HT1080 (cell line): ENCODE measurements around the gene CALHM3. TPM values are rescaled to one million over a fixed set of nuclear protein-coding genes. Genes with fewer than 3 reads are reported as not detected.
"Not testable (repeated sequence)": the region's sequence is repeated elsewhere in the genome, so short reads cannot be mapped to it uniquely, and the experiment has no call there.

Experiments used
- DNase-seq: peaks from one replicate; pipeline ENCODE4 v3.0.0-alpha.2; 2015; ENCODE audit warnings: low read depth
- total RNA-seq: library from RNA; depleted of rRNA; stranded (reverse); fragments of >200 nt; shearing (Covaris generic); gene quantifications from 2 replicates; pipeline ENCODE4 v1.2.3, GENCODE V29; 2014

The CALHM3 gene
- total RNA-seq, 1 experiment from 2014 or later: not detected

DNA sequence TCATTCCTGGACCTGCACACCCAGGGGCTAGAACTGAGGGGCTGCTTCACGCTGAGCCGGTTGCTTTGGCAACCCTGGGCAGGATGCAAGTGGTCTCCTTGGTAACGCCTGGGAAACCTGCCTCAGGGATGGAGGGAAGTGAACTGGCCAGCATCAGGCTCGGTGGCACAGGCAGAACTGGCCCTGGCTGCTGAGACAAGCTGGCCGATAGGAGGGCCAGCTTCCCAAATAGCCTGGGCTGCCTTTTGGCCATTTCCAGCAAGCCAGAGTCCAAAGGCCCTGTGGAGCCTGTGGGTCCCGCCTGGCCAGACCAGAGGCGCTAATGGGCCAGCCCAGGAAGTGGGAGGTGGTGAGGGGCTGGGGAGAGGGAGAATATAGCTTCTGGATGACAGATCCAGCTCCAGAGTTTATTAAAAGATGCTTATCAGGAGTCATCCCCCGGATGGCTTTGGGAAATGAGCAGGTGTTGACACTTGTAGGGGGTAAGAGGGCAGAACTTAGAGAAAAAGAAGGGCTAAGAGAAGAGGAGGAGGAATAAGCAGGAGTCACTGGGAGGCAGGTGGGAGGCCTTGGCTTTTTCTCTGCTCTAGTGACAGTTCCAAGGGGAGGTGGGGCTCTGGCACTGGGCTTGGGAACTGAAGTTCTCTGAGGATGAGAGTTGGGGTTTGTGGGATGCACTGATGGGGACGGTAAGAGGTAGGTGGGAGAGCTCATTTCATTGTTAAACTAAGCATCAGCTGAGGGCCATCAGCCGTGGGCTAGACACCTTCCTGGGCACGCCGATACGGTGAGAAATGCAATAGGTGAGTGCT is 24.0 kb upstream of the CALHM3 start:
- no peak for DNase-seq

DNA sequence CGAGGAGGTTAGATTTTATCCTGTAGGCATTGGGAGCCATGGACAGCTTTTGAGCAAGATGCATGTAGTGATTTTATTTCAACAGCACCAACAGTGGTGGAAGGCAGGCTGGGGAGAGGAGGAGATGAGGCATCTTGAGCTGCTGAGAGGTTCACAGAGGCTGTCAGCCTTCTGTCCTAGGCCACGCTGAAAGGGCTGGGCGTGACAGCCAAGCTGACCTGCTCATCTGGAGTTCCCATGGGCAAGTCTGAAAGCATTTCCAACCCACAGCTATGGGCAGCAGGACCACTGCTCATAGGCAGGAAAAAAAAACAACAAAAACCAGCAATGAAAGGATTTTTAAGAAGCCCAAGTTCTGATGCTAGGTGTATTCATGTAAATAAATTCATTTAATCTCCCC is 22.1 kb upstream of the CALHM3 start:
- no peak for DNase-seq

DNA sequence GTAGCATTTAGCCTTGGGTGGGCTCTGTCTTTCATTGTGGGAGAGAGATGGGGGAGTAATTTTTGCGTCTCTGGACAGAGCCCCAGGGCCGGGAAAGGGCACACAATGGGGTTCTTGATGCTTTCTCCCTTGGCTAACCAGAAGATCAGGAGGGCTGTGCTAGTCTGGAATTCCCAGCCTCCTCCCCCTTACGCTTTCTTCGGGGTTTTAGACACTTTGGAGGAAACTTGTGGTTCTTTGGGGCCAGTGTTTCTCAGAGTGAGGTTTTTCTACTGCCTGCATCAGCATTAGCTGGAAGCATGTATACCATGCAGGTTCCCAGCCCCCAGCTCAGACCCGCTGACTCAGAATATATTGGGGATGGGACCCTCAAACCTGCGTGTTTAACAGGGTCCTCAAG is 21.4 kb upstream of the CALHM3 start:
- DNase-seq: no peak

DNA sequence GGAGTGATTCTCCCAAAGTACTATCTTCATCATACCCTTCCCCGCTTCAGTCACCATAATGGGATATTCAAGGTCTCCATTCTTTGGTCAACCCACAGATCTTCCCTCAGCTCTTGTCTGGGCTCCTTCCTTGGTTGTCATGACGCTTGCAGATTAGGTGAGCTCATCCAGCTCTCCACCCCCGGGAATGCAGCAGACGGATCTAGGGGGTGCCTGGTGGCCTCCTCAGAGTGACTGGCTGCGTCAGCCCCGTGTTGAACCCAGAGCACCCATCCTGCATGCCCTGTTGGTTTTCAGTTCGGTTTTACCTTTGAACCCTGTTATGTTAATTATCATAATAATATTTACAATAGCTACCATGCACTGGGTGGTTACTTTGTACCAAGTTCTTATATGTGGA is 20.8 kb upstream of the CALHM3 start:
- DNase-seq: no peak

DNA sequence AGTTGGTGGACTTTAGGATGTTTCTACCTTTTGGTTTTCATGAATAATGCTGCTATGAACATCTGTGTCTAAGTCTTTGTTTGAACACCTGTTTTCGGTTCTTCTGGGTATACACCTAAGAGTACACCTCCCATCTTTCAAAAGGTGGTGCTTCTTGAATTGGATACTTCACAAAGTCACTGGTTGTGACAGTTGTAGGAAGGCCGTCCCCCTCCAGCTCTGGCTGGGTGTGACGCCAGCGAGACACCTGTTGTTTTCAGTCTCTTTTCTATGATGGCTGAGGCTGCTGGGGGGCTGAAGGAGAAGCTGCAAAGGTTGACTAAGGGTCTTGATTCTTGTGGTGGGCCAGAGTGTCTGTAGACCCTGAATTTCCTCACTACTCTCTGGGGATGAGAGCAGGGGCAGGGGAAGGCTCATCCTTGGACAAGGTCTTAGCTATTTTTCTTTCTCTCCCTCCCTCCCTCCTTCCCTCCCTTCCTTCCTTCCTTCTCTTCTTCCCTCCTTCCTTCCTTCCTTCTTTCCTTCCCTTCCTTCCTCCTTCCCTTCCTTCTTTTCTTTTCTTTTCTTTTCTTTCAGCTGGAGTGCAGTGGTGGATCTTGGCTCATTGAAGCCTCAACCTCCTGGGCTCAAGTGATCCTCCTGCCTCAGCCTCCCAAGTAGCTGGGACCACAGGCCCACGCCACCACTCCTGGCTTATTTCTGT is 20.0 kb upstream of the CALHM3 start:
- DNase-seq: no peak

DNA sequence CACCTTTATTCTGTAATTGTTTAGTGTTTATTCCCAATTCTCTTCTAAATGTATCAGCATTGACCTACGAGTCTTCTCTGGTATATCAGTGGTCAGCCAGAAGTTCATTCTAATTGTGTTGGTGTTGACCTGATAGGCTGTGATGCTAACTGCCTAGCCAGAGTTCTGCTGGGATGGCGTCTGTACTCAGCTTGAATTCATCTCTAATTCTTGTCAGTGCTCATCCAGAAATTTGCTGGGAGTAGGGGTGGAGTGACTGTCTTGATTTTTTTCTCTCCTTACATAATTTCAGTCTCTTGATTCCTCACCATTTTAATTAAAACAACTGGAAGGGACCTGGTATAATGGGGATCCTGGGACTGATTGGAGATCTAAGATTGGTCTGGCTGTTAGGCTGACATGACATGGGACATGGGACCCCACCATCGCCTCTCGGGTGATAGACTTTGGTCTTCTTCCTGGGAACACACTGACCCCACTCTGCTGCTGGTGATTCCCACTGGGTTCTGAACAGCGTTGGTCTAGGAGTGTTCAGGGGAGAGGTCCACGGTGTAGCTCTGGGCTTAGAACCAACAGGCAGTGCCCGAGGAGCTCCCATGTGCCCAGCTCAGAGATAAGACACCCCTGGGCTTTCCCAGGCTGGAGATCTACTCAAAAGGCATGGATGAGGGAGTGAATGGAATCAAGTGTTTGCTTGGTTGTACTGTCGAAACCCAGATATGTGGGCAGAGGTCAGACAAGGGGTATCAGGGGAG is 18.3 kb upstream of the CALHM3 start:
- DNase-seq: no peak

DNA sequence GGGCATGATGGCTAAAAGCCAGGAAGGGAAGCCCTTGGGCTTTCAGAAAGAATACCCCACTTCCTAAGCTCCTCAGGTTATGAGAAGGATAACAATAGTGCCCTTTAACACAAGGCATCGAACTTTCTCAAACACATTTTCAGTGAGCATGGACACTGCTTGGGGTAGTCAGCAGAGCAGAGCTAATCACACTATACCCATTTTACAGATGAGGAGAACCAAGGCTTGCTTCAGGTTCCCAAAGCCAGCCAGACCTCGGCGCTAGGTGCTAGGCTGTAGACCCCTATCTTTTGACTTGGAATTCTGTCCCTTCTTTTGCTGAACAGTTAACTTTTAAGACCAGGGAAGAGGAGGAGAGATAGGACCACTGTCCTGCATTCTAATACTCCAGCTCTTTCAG is 16.3 kb upstream of the CALHM3 start:
- DNase-seq: no peak

DNA sequence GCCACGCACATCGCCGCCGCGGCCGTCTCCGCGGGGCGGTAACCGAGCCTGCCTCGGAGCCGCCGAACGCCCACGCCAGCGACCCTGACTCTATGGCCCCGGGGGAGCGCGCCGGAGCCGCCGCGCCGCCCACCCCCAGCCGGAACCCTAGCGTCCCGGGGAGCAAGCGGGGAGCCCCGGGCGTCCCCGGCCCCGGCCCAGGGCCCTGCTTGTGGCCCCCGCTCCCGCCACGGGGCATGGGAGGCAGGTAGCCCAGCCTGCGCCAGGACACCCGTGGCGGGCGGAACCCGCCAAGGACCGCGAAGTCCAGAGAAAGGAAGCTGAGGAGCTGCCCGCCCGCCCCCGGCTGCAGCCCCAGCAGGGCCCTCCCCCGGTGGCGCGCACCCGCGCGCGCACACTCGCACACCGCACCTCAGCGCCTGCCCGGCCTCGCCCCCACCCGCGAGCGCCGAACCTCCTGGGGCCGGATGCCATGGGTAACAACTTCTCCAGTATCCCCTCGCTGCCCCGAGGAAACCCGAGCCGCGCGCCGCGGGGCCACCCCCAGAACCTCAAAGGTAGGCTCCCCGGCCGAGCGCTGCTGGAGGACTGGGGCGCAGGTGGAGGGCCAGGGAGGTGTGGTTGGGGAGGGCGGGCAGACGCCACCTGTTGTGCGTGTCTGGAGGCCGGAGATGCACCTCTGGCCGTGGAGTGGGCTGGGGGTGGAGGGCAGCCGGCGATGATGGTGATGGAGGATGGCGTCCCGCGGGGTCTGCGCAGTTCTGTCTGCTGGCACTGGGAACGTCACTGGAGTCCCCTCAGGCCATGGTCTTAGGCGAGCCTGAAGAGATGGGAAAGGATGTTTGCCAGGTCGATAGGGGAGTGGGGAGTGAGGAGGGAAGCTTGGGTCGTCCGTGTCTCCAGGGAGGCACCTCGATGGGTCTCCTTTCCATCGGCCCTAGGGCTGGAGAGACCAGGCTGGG is 15.2 kb upstream of the CALHM3 start:
- DNase-seq: no peak

DNA sequence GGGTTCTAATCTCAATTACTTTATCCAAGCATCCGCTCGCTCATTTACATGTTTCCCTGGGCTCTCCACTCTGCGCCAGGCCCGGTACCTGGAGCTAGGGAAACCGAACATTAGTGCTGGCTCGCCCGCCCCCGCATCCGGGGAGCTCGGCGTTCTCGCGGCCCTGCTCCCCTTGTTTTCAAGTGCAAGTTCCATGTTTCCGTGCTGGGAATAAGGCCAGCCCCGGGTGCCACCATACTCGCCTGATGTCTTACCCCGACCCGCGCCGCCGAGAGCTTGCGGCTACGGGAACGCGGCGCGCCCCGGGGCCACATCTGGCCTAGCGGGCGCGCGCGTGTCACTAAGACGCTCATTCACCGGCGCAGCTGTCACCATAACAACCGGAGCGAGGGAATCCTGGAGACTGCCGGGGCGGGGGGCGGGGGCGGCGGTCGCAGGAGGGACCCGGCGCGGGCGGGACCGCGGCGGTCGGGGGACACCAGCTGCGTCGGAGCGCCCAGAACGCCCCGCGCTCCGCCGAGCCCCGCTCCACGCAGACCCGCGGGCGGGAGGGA is 14.4 kb upstream of the CALHM3 start, which contains the start of gene NEURL1:
Gene NEURL1, plus strand, starts transcription at position 344 of the 554 bp plus-strand sequence. CDS start 683 bp downstream, outside the sequence.
- no peak for DNase-seq

DNA sequence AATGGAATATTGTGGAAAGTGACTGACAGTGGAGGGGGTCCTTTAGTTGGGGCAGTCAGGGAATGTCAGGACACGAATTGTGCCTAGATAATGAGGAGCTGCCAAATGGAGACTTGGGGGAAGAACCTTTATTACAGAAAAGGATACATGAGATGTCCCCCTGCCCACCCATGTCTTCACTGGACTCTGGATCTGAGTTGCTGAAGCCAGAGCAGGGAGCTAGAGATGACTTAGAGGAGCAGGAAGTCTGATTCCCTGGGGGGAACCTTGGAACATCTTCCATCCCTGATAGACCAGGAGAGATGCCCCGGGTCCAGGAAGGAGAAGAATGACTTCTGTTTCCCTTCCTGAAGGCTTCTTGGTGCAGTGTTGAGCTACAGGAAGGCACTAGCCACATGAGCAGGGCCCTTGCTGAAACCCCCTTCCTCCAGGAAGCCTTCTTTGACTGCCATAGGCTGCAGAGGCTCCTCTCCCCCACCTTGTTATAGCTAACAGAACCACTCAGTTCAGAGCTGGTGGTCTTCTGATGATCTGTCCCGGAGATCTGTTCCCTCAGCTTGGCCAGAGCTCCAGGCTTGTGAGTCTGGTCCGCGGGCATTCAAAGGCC is 13.7 kb upstream of the CALHM3 start:
- no peak for DNase-seq

DNA sequence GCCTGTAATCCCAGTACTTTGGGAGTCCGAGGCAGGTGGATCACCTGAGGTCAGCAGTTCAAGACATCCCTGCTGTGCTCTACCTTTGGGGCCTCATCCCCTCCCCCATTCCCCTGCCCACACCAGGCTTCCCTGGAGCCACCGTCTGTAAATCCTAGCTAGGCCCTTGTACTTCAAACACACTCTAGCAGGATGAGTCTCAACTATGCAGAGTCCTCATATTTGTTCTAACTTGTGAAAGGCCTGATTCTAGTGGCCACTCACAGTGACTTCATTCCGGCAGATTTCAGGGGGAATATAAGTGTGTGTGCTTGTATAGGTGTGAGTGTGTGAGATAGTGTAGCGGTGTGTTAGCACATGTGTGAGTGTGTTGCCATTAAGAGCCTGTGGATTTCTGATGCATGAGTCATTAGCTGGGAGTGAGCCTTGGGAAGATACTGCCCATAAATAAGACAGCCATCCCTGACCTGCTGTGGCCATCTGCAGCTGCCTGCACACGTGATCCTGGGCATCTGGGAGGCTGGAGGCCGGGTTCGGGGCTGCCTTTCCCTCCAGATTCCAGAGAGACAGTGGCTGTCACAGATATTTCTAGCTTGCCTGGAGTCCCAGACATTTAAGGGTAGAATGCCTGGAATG is 12.8 kb upstream of the CALHM3 start:
- peak; percentile 93 for DNase-seq

DNA sequence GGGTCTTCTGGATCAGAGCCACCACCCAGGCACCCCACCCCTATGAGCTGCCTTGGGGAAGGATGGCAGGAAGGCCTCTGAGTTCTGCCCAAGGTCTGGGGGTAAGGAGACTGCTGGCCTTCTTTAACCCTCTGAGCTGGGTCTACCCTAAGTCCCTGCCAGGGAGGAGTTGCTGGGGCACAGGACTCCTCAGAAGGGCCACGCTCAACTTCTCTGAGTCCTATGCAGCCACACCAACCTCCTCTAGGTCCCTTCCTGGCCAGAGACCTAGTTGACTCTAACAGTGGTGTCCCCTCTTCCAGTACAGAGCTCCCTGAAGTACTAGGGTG is 11.9 kb upstream of the CALHM3 start:
- DNase-seq: no peak

DNA sequence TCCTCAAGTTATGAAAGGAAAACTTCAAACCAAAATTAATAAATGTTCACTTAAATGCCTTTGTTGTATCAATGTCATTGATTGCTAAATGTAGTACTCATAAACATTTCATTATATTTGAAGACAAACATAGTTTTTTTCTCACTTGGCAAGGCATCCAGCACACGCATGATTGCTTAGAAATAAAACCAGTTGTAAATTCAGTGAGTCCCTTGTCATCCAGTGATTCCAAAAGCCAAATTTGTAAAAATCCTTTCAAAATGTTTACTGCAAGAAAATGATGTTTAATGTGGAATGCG is 8.3 kb upstream of the CALHM3 start:
- DNase-seq: no peak

DNA sequence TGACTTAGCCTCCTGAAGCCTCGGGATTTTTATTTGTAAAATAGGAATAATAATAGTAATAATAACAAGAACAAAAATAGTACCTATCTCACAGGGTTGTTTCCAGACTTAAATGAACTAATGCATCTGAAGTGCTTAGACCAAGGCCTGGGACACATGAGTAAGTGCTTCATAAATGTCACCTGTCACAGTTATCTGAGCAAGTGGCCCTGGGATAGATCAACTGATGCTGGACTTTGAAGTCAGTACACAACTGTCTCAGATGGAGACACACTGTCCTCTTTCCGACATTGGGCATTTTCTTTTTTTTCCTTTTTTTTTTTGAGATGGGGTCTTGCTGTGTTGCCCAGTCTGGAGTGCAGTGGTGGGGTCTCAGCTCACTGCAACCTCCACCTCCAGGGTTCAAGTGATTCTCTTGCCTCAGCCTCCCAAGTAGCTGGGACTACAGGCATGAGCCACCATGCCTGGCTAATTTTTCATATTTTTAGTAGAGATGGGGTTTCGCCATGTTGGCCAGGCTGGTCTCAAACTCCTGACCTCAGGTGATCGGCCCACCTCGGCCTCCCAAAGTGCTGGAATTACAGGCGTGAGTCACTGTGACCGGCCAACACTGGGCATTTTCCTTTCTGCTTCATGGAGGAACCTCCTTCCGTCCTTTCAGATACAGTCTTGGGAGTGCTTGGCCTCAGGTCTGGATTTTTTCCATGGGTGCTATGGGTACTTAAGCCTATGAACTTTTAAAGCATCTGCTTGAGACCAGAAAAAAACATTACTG is 7.8 kb upstream of the CALHM3 start:
- DNase-seq: not testable (repeated sequence)

DNA sequence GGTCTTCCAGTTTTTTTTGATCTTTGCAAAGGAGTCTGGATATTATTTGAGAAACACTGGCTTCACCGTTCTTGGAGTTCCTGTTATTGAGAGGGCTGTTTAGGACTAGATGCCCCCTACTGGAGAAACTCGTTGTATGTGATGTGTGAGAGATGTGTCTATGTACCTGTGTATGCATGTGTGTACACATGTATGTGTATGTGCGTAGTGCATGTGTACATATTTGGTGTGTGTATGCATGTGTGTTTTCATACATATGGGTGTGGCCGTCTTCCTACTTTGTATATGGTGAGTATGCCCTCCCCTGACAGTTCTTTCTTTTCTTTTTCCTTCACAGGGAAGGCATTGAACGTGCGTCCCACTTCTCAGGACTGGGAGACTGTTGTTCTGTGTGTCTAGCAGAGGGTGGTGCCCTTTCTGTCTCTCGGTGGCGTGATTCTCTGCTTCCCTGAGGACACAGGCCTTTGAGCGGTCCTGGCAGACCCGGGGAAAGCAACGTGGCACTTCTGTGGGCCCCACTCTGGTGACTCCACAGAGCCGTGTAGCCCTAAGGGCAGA is 3.0 kb upstream of the CALHM3 start:
- peak; percentile 63 for DNase-seq

DNA sequence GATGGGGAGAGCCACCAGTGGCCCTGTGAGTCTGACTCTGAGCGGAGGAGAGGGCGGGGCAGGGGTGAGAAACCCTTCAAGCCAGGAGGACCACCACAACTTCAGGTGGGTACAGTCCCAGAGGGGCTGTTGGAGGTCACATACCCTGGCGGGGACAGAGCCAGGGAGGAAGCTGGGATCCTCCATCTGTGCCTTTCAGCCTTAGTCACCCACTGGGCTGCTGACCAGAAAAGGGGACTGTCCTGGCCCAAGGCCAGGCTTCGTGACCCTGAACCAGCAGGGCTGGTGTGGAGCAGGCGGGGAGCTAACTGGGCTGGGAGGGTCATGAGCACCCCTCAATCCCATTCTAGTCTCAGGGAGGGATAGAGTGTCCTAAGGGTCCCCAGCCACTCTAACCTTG is 1.5 kb upstream of the CALHM3 start:
- DNase-seq: peak; percentile 25

DNA sequence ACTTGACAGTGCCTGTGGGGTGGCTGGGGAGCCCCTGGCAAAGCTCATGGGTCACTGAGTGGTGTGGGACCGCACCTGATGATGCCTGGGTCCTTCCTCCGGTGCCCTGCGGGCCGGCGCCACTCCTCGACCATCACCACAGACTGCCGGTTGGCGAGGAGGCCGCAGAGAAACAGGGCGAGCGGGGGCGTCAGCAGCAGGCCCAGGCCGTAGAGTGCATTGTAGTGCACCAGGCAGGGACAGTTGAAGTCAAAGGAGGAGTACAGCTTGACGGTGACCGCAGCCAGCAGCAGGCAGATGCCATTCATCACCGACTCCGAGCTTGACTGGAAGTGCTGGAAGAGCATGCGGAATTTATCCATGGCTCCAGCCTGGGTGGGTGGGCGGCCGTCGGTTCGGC is 369 bp downstream of the CALHM3 start:
- no peak for DNase-seq

DNA sequence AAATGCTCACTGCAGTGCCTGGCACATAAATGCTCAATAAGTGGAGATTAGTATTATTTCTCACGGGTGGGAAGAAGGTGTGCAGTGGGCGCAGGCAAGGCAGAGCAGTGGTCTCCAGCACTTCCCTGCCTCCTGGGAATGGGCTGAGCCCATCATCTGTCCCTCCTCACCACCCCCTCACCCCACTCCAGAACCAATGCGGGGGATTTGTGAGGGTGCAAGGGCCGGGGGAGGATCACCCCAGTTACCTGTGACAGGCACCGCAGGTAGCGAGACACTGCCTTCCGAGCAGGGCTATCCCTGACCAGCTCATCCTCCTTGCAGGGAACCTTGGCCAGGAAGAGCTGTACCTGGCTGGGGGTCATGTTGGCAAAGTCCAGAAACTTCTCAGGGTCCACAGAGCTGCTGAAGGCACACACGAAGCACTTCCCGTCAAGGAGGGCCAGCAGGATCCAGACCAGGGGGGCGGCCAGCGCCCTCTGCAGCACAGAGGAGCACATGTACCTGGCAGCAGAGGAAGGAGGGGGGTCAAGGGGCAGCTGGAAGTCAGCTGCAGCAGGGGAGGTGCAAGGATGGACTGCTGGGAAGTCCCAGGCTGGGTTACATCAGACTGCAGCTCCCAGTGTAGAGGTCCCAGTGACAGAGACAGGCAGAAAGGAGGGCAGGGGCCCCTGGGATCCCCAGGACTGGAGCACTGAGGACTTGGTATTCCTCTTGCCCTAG is 2.8 kb downstream of the CALHM3 start:
- DNase-seq: no peak
